ENCODE data around the gene METTL24.
A peak's percentile ranks its signal among the peaks of the same experiment; 100 is the strongest.

The METTL24 gene

GRCh38 chr6:110340392-110340965, 17.7 kb downstream of the METTL24 start:
- H3K27ac ChIP-seq: no peak overlapping the region
- DNase-seq (ENCODE audit: low read depth, low spot score): no peak

GRCh38 chr6:110338820-110339470, 19.2 kb downstream of the METTL24 start:
- no peak overlapping the region for H3K27ac ChIP-seq
- no peak for DNase-seq (ENCODE audit: low read depth, low spot score)

DNA sequence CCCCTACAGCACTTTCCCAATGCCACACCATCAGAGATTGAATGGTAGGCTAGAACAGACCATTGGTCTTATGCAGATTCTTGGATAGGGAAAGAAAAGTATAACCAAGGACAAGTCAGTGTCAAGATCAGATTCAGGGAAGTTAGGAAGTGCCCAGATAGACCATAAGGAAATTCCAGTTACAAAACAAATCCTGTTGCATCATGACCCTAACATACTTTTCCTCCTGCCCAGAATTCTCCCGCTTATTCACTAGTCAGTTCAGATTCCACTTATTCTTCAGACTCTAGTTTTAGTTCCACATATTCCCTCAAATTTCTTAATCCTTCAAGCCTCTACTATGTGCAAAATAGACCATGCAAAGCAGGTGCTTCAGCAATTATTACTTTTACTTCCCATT, 20.7 kb downstream of the METTL24 start:
- H3K27ac ChIP-seq: no peak overlapping the region
- DNase-seq (ENCODE audit: low read depth, low spot score): no peak

DNA sequence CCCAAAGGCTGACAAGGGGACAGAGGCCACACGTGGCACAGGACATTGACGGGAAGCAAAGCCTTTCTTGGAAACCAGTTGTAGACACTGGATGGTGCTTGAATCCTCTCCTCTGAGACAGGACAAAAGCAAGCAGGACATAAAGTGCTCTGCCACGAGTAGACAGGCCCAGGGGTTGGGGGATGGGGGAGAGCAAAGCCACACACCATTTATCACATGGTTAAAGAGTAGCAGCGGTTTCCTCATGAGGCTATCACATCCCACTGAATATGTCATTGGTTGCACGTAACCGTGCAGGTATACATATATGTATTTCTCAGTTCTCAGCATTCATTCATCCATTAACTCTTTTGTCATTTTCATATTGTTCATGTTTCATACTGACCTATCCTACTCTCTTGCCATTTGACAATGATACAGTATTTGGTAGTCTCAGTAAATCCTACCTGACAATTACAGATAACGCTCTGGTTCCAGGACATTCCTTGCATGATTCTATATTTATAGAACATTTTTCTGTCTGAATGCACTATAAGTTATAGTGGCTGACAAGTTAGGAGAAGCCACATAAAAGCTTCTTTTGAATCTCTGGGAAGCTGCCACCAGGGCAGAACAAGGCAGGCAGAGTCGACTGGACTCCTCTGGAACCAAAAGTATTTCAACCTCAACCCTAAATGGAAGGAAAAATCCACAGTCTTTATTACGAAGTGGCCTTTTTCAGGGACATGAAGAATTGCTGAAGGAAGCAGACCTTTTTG, 23.5 kb downstream of the METTL24 start:
- no peak for DNase-seq (ENCODE audit: low read depth, low spot score)
- H3K27ac ChIP-seq: no peak overlapping the region

DNA sequence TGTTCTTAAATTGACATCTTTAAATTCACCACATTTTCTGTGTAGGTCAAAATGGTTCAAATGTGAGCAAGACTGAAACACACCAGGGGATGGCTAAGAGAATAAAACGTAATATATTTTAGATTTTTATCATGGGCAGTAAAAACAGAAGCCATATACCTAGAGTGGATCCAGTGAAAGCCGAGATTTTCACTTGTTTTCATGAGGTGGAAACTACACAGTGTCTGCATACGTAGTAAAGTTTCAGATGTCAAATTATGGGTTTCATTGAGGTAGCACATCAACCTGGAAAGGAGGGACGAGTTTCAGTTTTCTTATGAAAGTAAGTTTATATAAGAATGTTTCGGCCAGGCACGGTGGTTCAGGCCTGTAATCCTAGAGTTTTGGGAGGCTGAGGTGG, 25.9 kb downstream of the METTL24 start:
- DNase-seq (ENCODE audit: low read depth, low spot score): no peak
- H3K27ac ChIP-seq: no peak overlapping the region

DNA sequence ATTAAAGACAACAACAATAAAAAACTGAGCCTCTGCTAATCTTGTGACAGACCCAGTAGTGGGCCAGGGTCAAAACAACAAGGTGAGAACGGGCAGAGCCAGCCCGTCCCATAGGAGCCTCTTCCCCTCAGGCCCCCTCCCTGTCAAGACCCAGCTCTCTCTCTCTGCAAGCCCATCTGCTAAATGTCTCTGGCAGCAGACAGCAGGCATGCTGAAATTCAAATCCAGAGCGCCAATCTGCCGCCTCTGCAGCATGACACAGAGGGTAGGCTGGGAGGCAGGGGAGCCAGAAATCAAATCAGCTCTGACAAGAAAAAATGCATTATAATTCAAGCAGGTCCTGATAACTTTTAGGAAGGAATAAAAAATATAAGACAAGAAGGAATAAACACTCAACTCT, 26.3 kb downstream of the METTL24 start:
- no peak for DNase-seq (ENCODE audit: low read depth, low spot score)
- H3K27ac ChIP-seq: no peak overlapping the region

- H3K27ac ChIP-seq: no peak overlapping the region
- DNase-seq (ENCODE audit: low read depth, low spot score): no peak
Observed at GRCh38 chr6:110331390-110331789, 26.8 kb downstream of the METTL24 start.

DNA sequence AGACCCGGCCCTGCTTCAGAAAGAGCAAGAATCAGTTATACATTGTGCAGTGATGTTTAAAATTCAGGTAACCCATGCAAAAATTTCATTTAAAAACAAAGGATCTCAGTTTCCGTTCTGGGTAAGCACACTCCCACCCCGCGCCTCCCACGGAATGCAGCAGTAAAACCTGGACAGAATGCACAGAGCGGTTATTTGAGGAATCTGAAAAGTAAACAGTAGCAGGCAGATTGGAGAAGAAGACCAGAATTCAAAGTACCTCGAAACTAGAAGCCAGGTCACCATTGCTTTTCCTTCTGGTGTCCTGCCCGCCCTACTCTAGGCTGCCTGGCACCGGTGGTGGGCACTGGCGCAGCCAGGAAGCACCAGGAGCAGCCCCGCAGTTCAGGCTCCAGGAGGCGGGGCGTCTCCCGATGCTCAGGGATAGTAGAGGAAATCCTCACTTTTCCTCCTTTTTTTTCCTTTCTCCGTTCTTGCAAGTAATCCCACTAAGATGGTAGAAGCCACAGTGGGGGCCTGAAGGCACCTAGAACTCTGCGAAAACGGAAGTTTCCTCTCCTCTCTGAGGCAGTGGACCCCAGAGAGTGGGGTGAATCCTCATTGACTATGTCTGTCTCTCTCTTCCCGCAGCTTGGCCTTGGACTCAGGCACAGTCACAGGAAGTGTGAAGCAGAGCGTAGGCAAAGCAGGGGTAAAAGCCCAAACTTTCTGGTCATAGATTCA, 28.3 kb downstream of the METTL24 start:
- no peak overlapping the region for H3K27ac ChIP-seq
- DNase-seq (ENCODE audit: low read depth, low spot score): no peak

DNA sequence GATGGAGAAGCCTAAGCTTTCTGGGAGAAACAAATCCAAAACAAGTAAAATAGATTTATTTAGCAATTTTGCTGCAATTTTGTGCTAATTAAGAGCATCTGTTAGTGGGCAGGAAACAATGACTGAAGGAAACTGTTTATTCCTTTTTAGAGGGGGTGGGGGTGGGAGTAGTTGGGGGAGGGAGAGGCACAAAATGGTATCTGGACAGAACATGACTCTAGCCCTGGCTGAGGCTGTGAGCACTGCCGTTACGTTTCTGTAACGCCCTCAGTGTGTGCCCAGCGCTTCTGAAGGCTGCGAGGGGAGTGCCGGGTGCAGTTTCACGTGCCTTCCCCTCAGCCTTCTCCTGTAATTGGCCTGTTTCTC, 28.8 kb downstream of the METTL24 start:
- DNase-seq (ENCODE audit: low read depth, low spot score): no peak
- no peak overlapping the region for H3K27ac ChIP-seq

DNA sequence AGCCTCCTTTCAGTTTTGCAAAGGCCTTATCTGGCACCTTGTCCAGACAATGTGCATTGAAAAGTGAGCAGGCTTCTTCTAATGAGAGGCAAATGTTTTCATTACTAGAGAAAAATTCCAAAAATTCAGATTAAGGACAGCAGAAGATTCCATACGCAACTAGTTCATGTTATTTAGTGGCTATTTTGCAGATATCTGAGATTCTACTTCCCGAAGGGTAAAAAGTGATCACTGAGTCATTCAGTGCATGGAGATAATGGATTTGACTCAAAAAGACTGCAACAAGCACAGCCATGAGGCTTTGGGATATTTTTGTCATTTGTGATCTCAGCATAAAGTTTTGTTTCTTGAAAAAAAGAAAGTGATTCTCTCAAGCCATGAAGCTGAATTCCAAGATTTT, 29.9 kb downstream of the METTL24 start:
- DNase-seq (ENCODE audit: low read depth, low spot score): no peak
- no peak overlapping the region for H3K27ac ChIP-seq

- no peak overlapping the region for H3K27ac ChIP-seq
- no peak for DNase-seq (ENCODE audit: low read depth, low spot score)
Observed at GRCh38 chr6:110327391-110327790, 30.8 kb downstream of the METTL24 start.

DNA sequence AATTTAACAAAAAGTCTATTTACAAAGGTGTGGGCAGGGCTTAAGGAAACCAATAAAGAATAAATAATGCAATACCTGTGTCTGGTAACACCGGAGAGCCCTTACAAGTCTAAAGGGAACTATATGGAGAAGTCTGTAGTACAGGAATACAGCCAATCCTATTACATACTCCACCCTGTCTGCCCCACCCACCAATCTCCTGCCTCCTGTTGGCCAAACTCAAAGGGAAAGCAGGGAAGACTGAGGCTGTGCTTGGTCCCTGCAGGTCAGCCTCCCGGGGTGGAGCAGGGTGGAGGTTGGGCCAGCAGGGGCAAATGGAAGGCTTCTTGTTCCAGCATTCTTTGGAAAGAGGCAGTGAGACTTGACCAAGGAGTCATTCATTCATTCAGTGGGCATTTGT, 31.5 kb downstream of the METTL24 start:
- H3K27ac ChIP-seq: no peak overlapping the region

GRCh38 chr6:110326057-110326456, 32.1 kb downstream of the METTL24 start:
- H3K27ac ChIP-seq: no peak overlapping the region

More for the DNA sequence above, 31.5 kb downstream of the METTL24 start:
- DNase-seq (ENCODE audit: low read depth, low spot score): no peak

GRCh38 chr6:110325197-110325596, 33.0 kb downstream of the METTL24 start:
- H3K27ac ChIP-seq: no peak overlapping the region
- peak; percentile 12 for DNase-seq (ENCODE audit: low read depth, low spot score)

More at GRCh38 chr6:110326057-110326456, 32.1 kb downstream of the METTL24 start:
- DNase-seq (ENCODE audit: low read depth, low spot score): no peak

DNA sequence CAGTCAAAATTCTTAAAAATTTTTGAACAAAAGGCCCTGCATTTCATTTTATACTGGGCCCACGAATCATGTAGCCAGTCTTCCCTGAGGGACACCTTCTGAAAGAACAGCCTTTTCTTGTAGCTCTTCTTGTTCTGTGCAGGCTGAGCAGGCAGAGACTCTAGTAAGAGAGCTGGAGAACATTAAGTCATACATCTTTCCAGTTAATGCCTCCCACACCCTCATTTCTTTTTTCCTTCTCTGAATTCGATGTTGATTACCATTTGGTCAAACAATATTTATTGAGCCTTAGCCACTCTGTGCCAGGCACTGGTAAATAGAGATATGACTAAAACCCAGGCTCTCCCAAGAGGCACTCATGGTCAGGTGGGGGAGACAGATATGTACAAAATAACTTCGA, 33.6 kb downstream of the METTL24 start:
- no peak overlapping the region for H3K27ac ChIP-seq
- DNase-seq (ENCODE audit: low read depth, low spot score): no peak

DNA sequence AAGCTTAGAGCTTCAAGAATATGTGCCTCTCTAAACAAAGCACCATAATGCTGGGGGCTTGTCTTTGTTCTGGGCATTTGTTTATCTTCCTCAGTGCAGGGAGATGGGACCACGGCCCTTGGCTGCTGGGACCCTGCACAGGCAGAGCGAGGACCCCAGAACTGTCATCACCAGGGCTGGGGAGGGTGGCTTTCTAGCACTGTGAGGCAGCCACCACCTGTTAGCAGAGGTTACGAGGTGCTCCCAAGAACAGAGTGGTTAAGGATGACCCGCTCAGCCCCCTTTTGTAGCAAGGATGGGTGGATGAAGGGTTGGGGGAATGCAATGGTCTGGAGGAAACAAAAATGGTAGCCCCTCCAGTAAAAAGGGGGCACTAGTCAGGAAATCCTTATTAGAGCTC, 34.9 kb downstream of the METTL24 start:
- no peak for DNase-seq (ENCODE audit: low read depth, low spot score)
- no peak overlapping the region for H3K27ac ChIP-seq

DNA sequence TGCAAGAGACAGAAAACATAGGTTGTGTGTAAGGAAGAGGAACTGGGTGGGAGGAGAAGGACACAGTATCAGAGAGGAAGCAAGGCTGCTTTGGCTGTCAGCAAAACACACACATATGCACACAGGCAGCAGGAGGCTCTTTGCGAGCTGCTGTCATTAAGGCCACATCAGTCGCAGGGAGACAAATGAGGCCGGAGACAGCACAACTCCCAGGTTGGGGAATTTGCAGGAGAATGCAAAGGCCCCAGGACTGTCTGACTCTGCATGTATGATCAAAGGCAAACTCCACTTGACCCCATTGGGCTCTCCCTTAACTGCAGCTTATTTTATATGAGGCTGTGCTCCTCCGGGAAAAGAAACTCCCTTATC, 35.3 kb downstream of the METTL24 start:
- no peak for DNase-seq (ENCODE audit: low read depth, low spot score)
- H3K27ac ChIP-seq: no peak overlapping the region

DNA sequence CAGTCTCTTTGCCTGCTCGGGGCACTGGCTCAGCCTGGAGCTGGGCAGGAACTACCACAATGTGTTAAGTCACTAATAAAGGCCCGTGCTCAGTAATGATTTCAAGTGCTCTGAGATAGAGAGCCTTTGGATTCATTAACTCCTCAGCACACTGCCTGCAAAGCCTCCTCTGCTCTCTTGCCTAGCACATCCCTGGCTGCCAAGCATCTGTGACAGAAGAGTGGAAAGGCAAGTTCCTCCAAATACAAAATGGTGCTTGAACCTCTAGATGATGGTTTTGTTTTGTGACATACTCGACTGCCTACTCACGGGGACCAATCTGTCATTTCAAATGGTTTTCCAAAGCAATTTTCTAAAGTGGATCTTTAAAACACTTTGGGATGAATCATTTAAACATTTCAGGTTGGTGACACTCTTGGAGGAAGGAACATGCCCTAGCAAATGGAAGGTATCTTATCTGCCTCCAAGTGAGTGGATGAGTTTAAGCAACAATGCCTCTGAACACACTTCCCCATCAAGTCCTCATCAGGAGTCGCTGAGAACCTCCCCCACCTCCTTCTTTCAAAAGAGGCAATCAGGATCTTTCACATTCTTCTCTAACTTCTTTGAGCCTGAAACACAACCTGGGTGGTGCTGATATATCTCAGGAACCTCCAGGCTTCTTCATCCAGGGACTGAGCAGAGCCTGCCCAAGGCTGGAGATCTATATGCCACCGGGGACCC, 35.8 kb downstream of the METTL24 start:
- no peak for DNase-seq (ENCODE audit: low read depth, low spot score)
- H3K27ac ChIP-seq: no peak overlapping the region

DNA sequence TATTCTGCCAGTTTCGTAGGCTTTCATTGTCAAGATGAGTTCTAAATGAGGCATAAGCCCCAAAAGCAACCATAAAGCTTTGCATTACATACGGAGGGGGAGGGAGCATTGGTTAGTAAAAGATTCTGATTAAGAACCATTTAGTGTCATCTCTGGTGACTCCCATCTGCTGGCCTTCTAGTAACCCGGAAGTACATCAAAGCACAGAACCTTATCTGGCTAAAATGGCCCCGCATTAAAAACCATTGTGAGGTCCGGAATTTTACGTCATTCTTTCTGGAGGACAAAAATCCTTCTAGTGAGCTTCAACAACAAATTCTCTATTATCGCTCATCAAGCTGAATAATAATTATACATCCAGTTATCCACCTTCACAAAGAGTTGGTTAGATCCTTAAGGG, 37.8 kb downstream of the METTL24 start:
- no peak overlapping the region for H3K27ac ChIP-seq
- DNase-seq (ENCODE audit: low read depth, low spot score): no peak

DNA sequence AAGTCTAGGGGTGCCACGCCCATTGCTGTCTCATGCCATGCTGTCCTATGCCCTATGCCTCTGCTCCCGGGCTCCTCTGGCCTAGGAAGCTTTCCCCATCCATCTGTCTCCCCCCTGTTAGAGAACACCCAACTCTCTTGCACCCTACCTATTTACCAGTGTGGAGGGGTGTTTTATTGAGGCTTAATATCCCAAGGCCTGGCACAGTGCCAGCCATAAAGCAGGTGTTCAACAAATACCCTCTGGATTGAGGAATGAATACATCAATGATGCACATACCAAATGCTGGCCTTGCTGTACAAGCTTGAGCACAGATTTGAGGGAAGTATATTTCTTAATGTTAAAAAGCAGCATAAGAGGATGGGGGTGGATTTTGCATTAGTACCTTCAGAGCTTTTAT, 38.3 kb downstream of the METTL24 start:
- DNase-seq (ENCODE audit: low read depth, low spot score): no peak
- no peak overlapping the region for H3K27ac ChIP-seq

Data from epithelial cell of prostate (primary cell).